GM23338 (cell line): ENCODE data around the gene TMEM101. TPM values are rescaled to one million over a fixed set of nuclear protein-coding genes. Genes with fewer than 3 reads are reported as not detected.

Source experiments
- ATAC-seq: fragments of 200-7000 bp; cut with Tn5 transposase; 3 replicates; pipeline ENCODE4 v1.9.1; 2020
- DNase-seq: peaks from one replicate; pipeline ENCODE4 v3.0.0-alpha.2; 2015; ENCODE audit warnings: low spot score
- H2AFZ ChIP-seq: fragments of 200-600 bp; sonication (generic); 2 replicates; pipeline ENCODE4 v1.8.0; 2016; ENCODE audit warnings: antibody characterized with exemption, mild to moderate bottlenecking, moderate library complexity
- H3F3A ChIP-seq: fragments of 200-600 bp; sonication (generic); replicated peaks from 2 replicates; pipeline ENCODE4 v1.8.0; 2017; ENCODE audit warnings: antibody characterized with exemption, mixed run types, low read depth
- H3K27ac ChIP-seq: fragments of 200-600 bp; sonication (generic); 2 replicates; pipeline ENCODE4 v1.6.1; 2016; ENCODE audit warnings: low read depth
- H3K27me3 ChIP-seq: fragments of 200-600 bp; sonication (generic); 2 replicates; pipeline ENCODE4 v1.8.0; 2016; ENCODE audit warnings: mild to moderate bottlenecking, mixed run types, moderate library complexity; ENCODE audit not compliant: insufficient read depth
- H3K36me3 ChIP-seq: fragments of 200-600 bp; sonication (generic); 2 replicates; pipeline ENCODE4 v1.8.0; 2016; ENCODE audit warnings: mild to moderate bottlenecking; ENCODE audit not compliant: insufficient read depth
- H3K4me1 ChIP-seq: fragments of 200-600 bp; sonication (generic); 2 replicates; pipeline ENCODE4 v1.8.0; 2016; ENCODE audit warnings: mild to moderate bottlenecking, moderate library complexity; ENCODE audit not compliant: insufficient read depth
- H3K4me2 ChIP-seq: fragments of 200-600 bp; sonication (generic); 2 replicates; pipeline ENCODE4 v1.7.1; 2017; ENCODE audit warnings: mixed run types
- H3K4me3 ChIP-seq: fragments of 200-600 bp; sonication (generic); 2 replicates; pipeline ENCODE4 v1.6.1; 2016; ENCODE audit warnings: mixed run types
- H3K79me2 ChIP-seq: fragments of 200-600 bp; sonication (generic); replicated peaks from 2 replicates; pipeline ENCODE4 v1.8.0; 2017; ENCODE audit warnings: mild to moderate bottlenecking; ENCODE audit not compliant: insufficient read depth
- H3K9me2 ChIP-seq: fragments of 200-600 bp; sonication (generic); 2 replicates; pipeline ENCODE4 v1.8.0; 2017; ENCODE audit not compliant: insufficient read depth
- H4K20me1 ChIP-seq: fragments of 200-600 bp; sonication (generic); replicated peaks from 2 replicates; pipeline ENCODE4 v1.8.0; 2017; ENCODE audit warnings: mild to moderate bottlenecking; ENCODE audit not compliant: insufficient read depth
- H3K27ac Mint-ChIP-seq: 2 replicates; pipeline ENCODE4 v1.8.0; 2020; ENCODE audit warnings: inconsistent platforms, mild to moderate bottlenecking, moderate library complexity, mixed read lengths
- H3K27me3 Mint-ChIP-seq: 3 replicates; pipeline ENCODE4 v1.8.0; 2022; ENCODE audit warnings: low read depth, mild to moderate bottlenecking, moderate library complexity, mixed read lengths, inconsistent platforms; ENCODE audit not compliant: insufficient read depth, poor library complexity
- H3K36me3 Mint-ChIP-seq: 3 replicates; pipeline ENCODE4 v1.8.0; 2021; ENCODE audit warnings: low read depth, mild to moderate bottlenecking, inconsistent platforms, moderate library complexity, mixed read lengths
- H3K4me1 Mint-ChIP-seq: 3 replicates; pipeline ENCODE4 v1.8.0; 2020; ENCODE audit warnings: mild to moderate bottlenecking, inconsistent platforms, mixed read lengths
- H3K4me3 Mint-ChIP-seq: 3 replicates; pipeline ENCODE4 v1.8.0; 2021; ENCODE audit warnings: moderate library complexity, mild to moderate bottlenecking, inconsistent platforms, mixed read lengths
- H3K9me3 Mint-ChIP-seq: 3 replicates; pipeline ENCODE4 v1.8.0; 2020; ENCODE audit warnings: moderate library complexity, mild to moderate bottlenecking, inconsistent platforms, mixed read lengths
- CREB1 ChIP-seq: fragments of 250-450 bp; sonication (Bioruptor Pico); IDR thresholded peaks from 2 replicates; pipeline ENCODE4 v1.5.0; 2020; ENCODE audit warnings: low read depth, mild to moderate bottlenecking, moderate library complexity
- EZH2 ChIP-seq: fragments of 200-600 bp; sonication (generic); IDR thresholded peaks from one replicate; pipeline ENCODE4 v1.8.0; 2017; ENCODE audit warnings: antibody characterized with exemption, mild to moderate bottlenecking, low read depth; ENCODE audit not compliant: unreplicated experiment
- POLR2AphosphoS5 ChIP-seq: IDR thresholded peaks from 2 replicates; pipeline ENCODE4 v1.6.1; 2016; ENCODE audit warnings: antibody characterized with exemption, low read depth
- STAT1 ChIP-seq: IDR thresholded peaks from one replicate; pipeline ENCODE4 v1.6.1; 2016; ENCODE audit warnings: antibody characterized with exemption; ENCODE audit not compliant: unreplicated experiment
- ZNF114 ChIP-seq: fragments of 250-450 bp; sonication (Bioruptor Pico); IDR thresholded peaks from 2 replicates; pipeline ENCODE4 v1.5.0; 2020; ENCODE audit warnings: mild to moderate bottlenecking, moderate library complexity
- ZNF331 ChIP-seq: fragments of 250-450 bp; sonication (Bioruptor Pico); IDR thresholded peaks from 2 replicates; pipeline ENCODE4 v1.5.0; 2020; ENCODE audit warnings: low read depth, mild to moderate bottlenecking, moderate library complexity
- ZNF462 ChIP-seq: fragments of 250-450 bp; sonication (Bioruptor Pico); IDR thresholded peaks from 2 replicates; pipeline ENCODE4 v1.5.0; 2020; ENCODE audit warnings: mild to moderate bottlenecking, moderate library complexity
- polyA plus RNA-seq: library from polyadenylated mRNA; unstranded; fragments of >200 nt; fragmentation: Nextera tagmentation; extraction: Ambion mirVana; gene quantifications from 2 replicates; pipeline ENCODE4 v1.2.1, GENCODE V29; 2016
- total RNA-seq: library from RNA; depleted of rRNA; stranded (reverse); fragments of >200 nt; shearing (Covaris generic); gene quantifications from 2 replicates; pipeline ENCODE4 v1.2.3, GENCODE V29; 2014

The TMEM101 gene
- total and polyA plus RNA-seq, 2 experiments from 2014 or later: 15.9 to 31.6 TPM

GRCh38 chr17:44004761-44005526 is 9.8 kb downstream of the TMEM101 start:
- no peak overlapping the region for H3K27ac Mint-ChIP-seq
- no peak overlapping the region for H3K27ac ChIP-seq
- H3K36me3 ChIP-seq: no peaks in the 10 kb centered on the region
- DNase-seq: peak; percentile 66
- no peaks in the 10 kb centered on the region for H3K9me2 ChIP-seq
- peaks cover 5% of the 10 kb centered on the region; the same call in 2 of the 3 replicates for H3K36me3 Mint-ChIP-seq
- H3K79me2 ChIP-seq: no peaks in the 10 kb centered on the region
- no peak for TF ChIP-seq CREB1
- TF ChIP-seq EZH2: peak; percentile 32
- peak; percentile 21 for ATAC-seq
- H2AFZ ChIP-seq: peak overlapping the region; percentile 84
- peaks cover 18% of the 10 kb centered on the region for H3K4me1 Mint-ChIP-seq
- no peaks in the 10 kb centered on the region for H3K9me3 Mint-ChIP-seq
- H3K4me2 ChIP-seq: peak overlapping the region; percentile 99
- H3K27me3 Mint-ChIP-seq: peaks cover 44% of the 10 kb centered on the region
- H3K4me3 Mint-ChIP-seq: peak overlapping the region; percentile 84
- H4K20me1 ChIP-seq: peaks cover 10% of the 10 kb centered on the region; the same call in 1 of the 2 replicates
- peaks cover 14% of the 10 kb centered on the region for H3K4me1 ChIP-seq
- peaks cover 12% of the 10 kb centered on the region; the same call in 1 of the 2 replicates for H3F3A ChIP-seq
- H3K27me3 ChIP-seq: peaks cover 38% of the 10 kb centered on the region
- H3K4me3 ChIP-seq: peak overlapping the region; percentile 97

- H3K27ac ChIP-seq: no peak within 1 kb of the TSS
- H3K4me3 ChIP-seq: peak within 1 kb of the TSS; percentile 97
- DNase-seq: peak; percentile 71
- Mint-ChIP-seq H3K4me1 (peaks cover 16% of the 10 kb centered on the region), H3K4me3 (peak within 1 kb of the TSS; percentile 84), H3K9me3 (no peaks in the 10 kb centered on the region), H3K36me3 (no peaks in the 10 kb centered on the region; the same call in 2 of the 3 replicates), H3K27me3 (peaks cover 46% of the 10 kb centered on the region), H3K27ac (no peak within 1 kb of the TSS)
- H3K27me3 ChIP-seq: peaks cover 38% of the 10 kb centered on the region
- H3K36me3 ChIP-seq: no peaks in the 10 kb centered on the region
- ATAC-seq: peak; percentile 14
- H3K79me2 ChIP-seq: no peaks in the 10 kb centered on the region
- H3K4me1 ChIP-seq: peaks cover 14% of the 10 kb centered on the region
- H3F3A ChIP-seq: peaks cover 9% of the 10 kb centered on the region; the same call in 1 of the 2 replicates
- peak within 1 kb of the TSS; percentile 99 for H3K4me2 ChIP-seq
- H2AFZ ChIP-seq: peak within 1 kb of the TSS; percentile 84
- H4K20me1 ChIP-seq: peaks cover 7% of the 10 kb centered on the region; the same call in 1 of the 2 replicates
- 0 out of 2 replicates have a peak, but pooled peaks have one; percentile 21 for TF ChIP-seq POLR2AphosphoS5
- TF ChIP-seq STAT1: no peak
- no peaks in the 10 kb centered on the region for H3K9me2 ChIP-seq
Observed at GRCh38 chr17:44004077-44004760, 10.5 kb downstream of the TMEM101 start, which contains the start of gene NAGS. Gene NAGS (plus strand): TSS chr17:44004622. CDS start chr17:44004664, 42 bp downstream.

GRCh38 chr17:44002141-44002848 is 12.5 kb downstream of the TMEM101 start:
- H3K4me2 ChIP-seq: no peak overlapping the region
- H2AFZ ChIP-seq: no peak overlapping the region
- peaks cover 6% of the 10 kb centered on the region for H3K4me1 ChIP-seq
- H3K4me3 ChIP-seq: no peak overlapping the region
- no peaks in the 10 kb centered on the region for H4K20me1 ChIP-seq
- H3K36me3 ChIP-seq: no peaks in the 10 kb centered on the region
- Mint-ChIP-seq H3K27me3 (peaks cover 36% of the 10 kb centered on the region), H3K4me1 (no peaks in the 10 kb centered on the region; the same call in 2 of the 3 replicates), H3K36me3 (no peaks in the 10 kb centered on the region), H3K4me3 (no peak overlapping the region), H3K9me3 (no peaks in the 10 kb centered on the region), H3K27ac (no peak overlapping the region)
- peaks cover 38% of the 10 kb centered on the region for H3K27me3 ChIP-seq
- ATAC-seq: no peak
- no peak for DNase-seq
- 0 out of 2 replicates have a peak, but pooled peaks cover 3% of the 10 kb centered on the region for H3F3A ChIP-seq
- H3K79me2 ChIP-seq: no peaks in the 10 kb centered on the region
- H3K27ac ChIP-seq: no peak overlapping the region
- H3K9me2 ChIP-seq: no peaks in the 10 kb centered on the region
- TF ChIP-seq ZNF462 (CRISPR knock-in tag): no peak
- no peak for TF ChIP-seq ZNF331
- no peak for TF ChIP-seq ZNF114 (CRISPR knock-in tag)
- no peak for TF ChIP-seq CREB1
- TF ChIP-seq STAT1: no peak
